A673 (cell line): Measurements from ENCODE around the gene ROR2.

Experiments
- EZH2 ChIP-seq: fragments of 200-600 bp; sonication (generic); IDR thresholded peaks from 2 replicates; pipeline ENCODE4 v1.6.1; 2017; ENCODE audit warnings: borderline replicate concordance, low read depth, mild to moderate bottlenecking, mixed read lengths, antibody characterized with exemption, low read length; ENCODE audit not compliant: poor library complexity, severe bottlenecking
- TF ChIP-seq, protein P1 (sequence below): fragments of 300-800, 200-600 bp; sonication (generic); conservative IDR thresholded peaks from 2 replicates; pipeline ENCODE4 v1.5.1; 2017; ENCODE audit warnings: low read depth, mild to moderate bottlenecking, antibody characterized with exemption, low read length, moderate library complexity, mixed read lengths

DNA sequence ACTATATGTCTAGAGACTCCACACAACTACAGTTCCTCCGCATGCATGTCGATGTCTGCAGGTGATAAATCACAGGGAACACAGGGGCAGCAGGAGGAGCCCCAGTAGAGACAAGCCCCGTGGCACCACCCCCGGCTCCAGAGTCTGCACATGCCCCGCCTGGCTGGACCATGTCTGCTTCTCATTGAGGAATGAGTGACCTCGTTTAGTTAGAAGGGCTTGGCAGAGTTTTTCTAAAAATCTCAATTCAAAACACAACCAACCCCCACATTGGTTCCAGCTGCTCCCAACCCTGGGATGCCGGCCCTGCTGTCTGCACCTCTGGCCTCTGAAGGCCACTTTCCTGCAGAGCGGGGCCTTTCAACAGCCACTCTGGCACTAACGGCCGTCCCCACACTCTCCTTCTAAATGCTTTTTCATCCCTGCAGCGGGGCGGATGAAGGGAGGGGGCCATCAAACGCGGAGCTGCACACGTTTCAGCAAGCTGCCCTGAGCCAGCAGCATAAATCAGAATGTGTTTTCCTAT, 106.3 kb downstream of the ROR2 start:
- TF ChIP-seq, protein P1, sequence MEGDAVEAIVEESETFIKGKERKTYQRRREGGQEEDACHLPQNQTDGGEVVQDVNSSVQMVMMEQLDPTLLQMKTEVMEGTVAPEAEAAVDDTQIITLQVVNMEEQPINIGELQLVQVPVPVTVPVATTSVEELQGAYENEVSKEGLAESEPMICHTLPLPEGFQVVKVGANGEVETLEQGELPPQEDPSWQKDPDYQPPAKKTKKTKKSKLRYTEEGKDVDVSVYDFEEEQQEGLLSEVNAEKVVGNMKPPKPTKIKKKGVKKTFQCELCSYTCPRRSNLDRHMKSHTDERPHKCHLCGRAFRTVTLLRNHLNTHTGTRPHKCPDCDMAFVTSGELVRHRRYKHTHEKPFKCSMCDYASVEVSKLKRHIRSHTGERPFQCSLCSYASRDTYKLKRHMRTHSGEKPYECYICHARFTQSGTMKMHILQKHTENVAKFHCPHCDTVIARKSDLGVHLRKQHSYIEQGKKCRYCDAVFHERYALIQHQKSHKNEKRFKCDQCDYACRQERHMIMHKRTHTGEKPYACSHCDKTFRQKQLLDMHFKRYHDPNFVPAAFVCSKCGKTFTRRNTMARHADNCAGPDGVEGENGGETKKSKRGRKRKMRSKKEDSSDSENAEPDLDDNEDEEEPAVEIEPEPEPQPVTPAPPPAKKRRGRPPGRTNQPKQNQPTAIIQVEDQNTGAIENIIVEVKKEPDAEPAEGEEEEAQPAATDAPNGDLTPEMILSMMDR, result no peak
- no peak for TF ChIP-seq EZH2
